Epithelial cell of esophagus (primary cell): Measurements from ENCODE around the gene JARID2.

Source experiments
- DNase-seq: peaks from one replicate; pipeline ENCODE4 v3.0.0; 2010; ENCODE audit warnings: low read depth
- H3K4me3 ChIP-seq: 2 replicates; pipeline ENCODE4 v1.5.1; 2011; ENCODE audit warnings: mild to moderate bottlenecking, low read length, control low read depth
- CTCF ChIP-seq: IDR thresholded peaks from 2 replicates; pipeline ENCODE4 v1.5.1; 2011; ENCODE audit warnings: low read depth, mild to moderate bottlenecking, low read length, control low read depth, inconsistent platforms; ENCODE audit not compliant: insufficient read depth; ENCODE audit errors: missing control alignments

Gene JARID2

GRCh38 chr6:15304337-15305042, 58.6 kb downstream of the JARID2 start:
- TF ChIP-seq CTCF = no peak
- no peak overlapping the region for H3K4me3 ChIP-seq
- DNase-seq = no peak

GRCh38 chr6:15305496-15305895, 59.6 kb downstream of the JARID2 start:
- TF ChIP-seq CTCF = no peak
- DNase-seq = no peak
- no peak overlapping the region for H3K4me3 ChIP-seq

- DNase-seq = no peak
- no peak for TF ChIP-seq CTCF
- H3K4me3 ChIP-seq = no peak overlapping the region
These were observed 60.0 kb downstream of the JARID2 start for GRCh38 chr6:15305909-15306308.

- H3K4me3 ChIP-seq = no peak overlapping the region
- no peak for DNase-seq
- no peak for TF ChIP-seq CTCF
These were observed 62.8 kb downstream of the JARID2 start for GRCh38 chr6:15308435-15309213.

GRCh38 chr6:15309611-15310283, 63.9 kb downstream of the JARID2 start:
- DNase-seq = no peak
- no peak for TF ChIP-seq CTCF

GRCh38 chr6:15310680-15311079, 64.8 kb downstream of the JARID2 start:
- TF ChIP-seq CTCF = no peak

More at GRCh38 chr6:15309611-15310283, 63.9 kb downstream of the JARID2 start:
- no peak overlapping the region for H3K4me3 ChIP-seq

GRCh38 chr6:15312500-15312899, 66.6 kb downstream of the JARID2 start:
- DNase-seq = peak; percentile 41
- TF ChIP-seq CTCF = no peak
- no peak overlapping the region for H3K4me3 ChIP-seq

More at GRCh38 chr6:15310680-15311079, 64.8 kb downstream of the JARID2 start:
- DNase-seq = no peak
- H3K4me3 ChIP-seq = no peak overlapping the region
